Transverse colon (tissue), 4 donors: ENCODE results near the gene SF3A1. TPM values are rescaled to one million over a fixed set of nuclear protein-coding genes. Genes with fewer than 3 reads are reported as not detected.
A peak's percentile ranks its signal among the peaks of the same experiment; 100 is the strongest.

Experiments used
- DNase-seq: peaks from one replicate; pipeline ENCODE4 v3.0.0-alpha.2; 2019
- H3K27ac ChIP-seq, 4 donors: fragments of 200-600 bp; sonication (generic); 2 replicates each; pipeline ENCODE4 v1.5.1; 2016 to 2018; ENCODE audit warnings: inconsistent platforms in 4 of 4
- H3K27me3 ChIP-seq: fragments of 200-600 bp; sonication (generic); 2 replicates; pipeline ENCODE4 v1.5.1; 2017; ENCODE audit warnings: inconsistent platforms
- H3K36me3 ChIP-seq, 4 donors: fragments of 200-600 bp; sonication (generic); 2 replicates each; pipeline ENCODE4 v1.5.1; 2017 to 2019; ENCODE audit warnings: inconsistent platforms in 4 of 4
- H3K4me1 ChIP-seq, 4 donors: fragments of 200-600 bp; sonication (generic); 2 replicates each; pipeline ENCODE4 v1.5.1; 2017 to 2020; ENCODE audit warnings: inconsistent platforms in 4 of 4
- H3K4me3 ChIP-seq, 4 donors: fragments of 200-600 bp; sonication (generic); 1 replicate in 1 of 4; 2 replicates in 3 of 4; pipeline versions ENCODE4 v1.5.1 to v1.6.1; 2017 to 2019; ENCODE audit warnings: inconsistent platforms in 4 of 4
- H3K9me3 ChIP-seq, 2 donors: fragments of 200-600 bp; sonication (generic); 2 replicates each; pipeline ENCODE4 v1.5.1; 2017 to 2019; ENCODE audit warnings: inconsistent platforms in 2 of 2
- CTCF ChIP-seq, 5 experiments: fragments of 200-600 bp in 3 of 5; fragments of 450-650 bp in 2 of 5; sonication (generic) in 3 of 5; IDR thresholded peaks; 1 replicate in 2 of 5; 2 replicates in 3 of 5; pipeline ENCODE4 v1.5.1; 2016 to 2017; ENCODE audit warnings: antibody characterized with exemption in 5 of 5, inconsistent platforms in 3 of 5, mild to moderate bottlenecking in 2 of 5, moderate library complexity in 1 of 5
- EP300 ChIP-seq: sonication (generic); formaldehyde crosslinking; IDR thresholded peaks from one replicate; pipeline ENCODE4 v1.6.1; 2017; ENCODE audit warnings: antibody characterized with exemption, low read depth
- POLR2A ChIP-seq: fragments of 450-650 bp; IDR thresholded peaks from one replicate; pipeline ENCODE4 v1.6.1; 2016; ENCODE audit warnings: antibody characterized with exemption, mild to moderate bottlenecking, moderate library complexity
- POLR2AphosphoS5 ChIP-seq, 3 donors: sonication (generic); formaldehyde crosslinking; IDR thresholded peaks; one replicate each; pipeline ENCODE4 v1.6.1; 2016; ENCODE audit warnings: antibody characterized with exemption in 3 of 3
- WGBS, 2 donors: methylation state at CpG; one replicate each; pipeline ENCODE4 v1.1.5; 2018; ENCODE audit warnings: low coverage in 1 of 2; 5-methylcytosine and 5-hydroxymethylcytosine counted together
- in situ Hi-C, 4 donors: fragments of 200-750 bp; cut with MboI; loops; one replicate each; pipeline versions ENCODE4 v1.15.0 to v1.15.1; 2017; ENCODE audit warnings: low sequenced_read_pairs in 3 of 4, low pct_ligation_motif_present in 1 of 4, low pct_unique_long_range_greater_than_20kb in 1 of 4
- intact Hi-C: fragments of 100-400 bp; cut with DNase I; formaldehyde crosslinking; loops from one replicate; pipeline ENCODE4 v1.15.1; 2023; ENCODE audit warnings: low total_unique reads
- total RNA-seq, 4 donors: library from RNA; depleted of rRNA; stranded (reverse); fragments of >200 nt; gene quantifications; one replicate each; pipeline ENCODE4 v1.1.0, GENCODE V29; 2016

SF3A1 gene
- total RNA-seq, 4 donors from 2014 or later: 73.2 to 664 (median 99.3) TPM

- WGBS, 2 donors: 0 to 74% methylated on average over 1 to 22 of the region's 22 CpGs
- Histone ChIP-seq H3K4me3 (peak overlapping the region in 1 of 4 donors; percentile 84), H3K27ac (no peak overlapping the region), H3K36me3 (peaks cover 0 to 4% (median 1%) of the 10 kb centered on the region in 4 donors), H3K9me3 (no peaks in the 10 kb centered on the region), H3K4me1 (peaks cover 15 to 34% (median 25%) of the 10 kb centered on the region in 4 donors), H3K27me3 (no peaks in the 10 kb centered on the region)
- TF ChIP-seq EP300 (no peak), POLR2AphosphoS5 (IDR thresholded peaks at IDR 0.05) (no peak), POLR2A (no peak), CTCF (IDR thresholded peaks at IDR 0.05) (no peak)
- in situ Hi-C loops: loop anchor here in 1 of 4 donors (25.0 kb wide), 1 partner anchor 245 kb away; no protein-coding TSS in a partner anchor
- intact Hi-C loops: loop anchor here (2.0 to 10.0 kb wide), 2 partner anchors 69 to 93 kb away; partner anchors contain the start of genes CASTOR1 and OSM
- no peak for DNase-seq
Observed at GRCh38 chr22:30357650-30358215, 1.0 kb upstream of the SF3A1 start.

- WGBS, 2 donors: 3 to 4% methylated on average over 9 of the region's 9 CpGs
- H3K4me1 ChIP-seq: peaks cover 15 to 34% (median 25%) of the 10 kb centered on the region in 4 donors
- intact Hi-C loops (loop anchor here (2.0 to 10.0 kb wide), 2 partner anchors 68 to 92 kb away; partner anchors contain the start of genes CASTOR1 and OSM), in situ Hi-C loops (loop anchor here in 1 of 4 donors (25.0 kb wide), 1 partner anchor 245 kb away; no protein-coding TSS in a partner anchor)
- peak overlapping the region; percentile 55 to 84 (median 70) for H3K4me3 ChIP-seq
- no peaks in the 10 kb centered on the region for H3K27me3 ChIP-seq
- no peak for TF ChIP-seq POLR2A
- no peak for TF ChIP-seq EP300
- no peak for TF ChIP-seq POLR2AphosphoS5 (IDR thresholded peaks at IDR 0.05)
- no peak for TF ChIP-seq CTCF (IDR thresholded peaks at IDR 0.05)
- H3K9me3 ChIP-seq: no peaks in the 10 kb centered on the region
- H3K36me3 ChIP-seq: peaks cover 0 to 9% (median 4%) of the 10 kb centered on the region in 4 donors
- H3K27ac ChIP-seq: peak overlapping the region; percentile 94 to 96 (median 95)
- DNase-seq: no peak
Observed at GRCh38 chr22:30357236-30357570, 509 bp upstream of the SF3A1 start.

- intact Hi-C loops (loop anchor here (10.0 kb wide), 1 partner anchor 90 kb away; the partner anchor contains the start of gene OSM), in situ Hi-C loops (loop anchor here in 1 of 4 donors (25.0 kb wide), 1 partner anchor 242 kb away; no protein-coding TSS in a partner anchor)
- 63 to 71% methylated on average over 2 to 5 of the region's 5 CpGs for WGBS, 2 donors
- Histone ChIP-seq H3K4me3 (peak overlapping the region in 1 of 4 donors; percentile 84), H3K4me1 (peaks cover 15 to 37% (median 25%) of the 10 kb centered on the region in 4 donors), H3K9me3 (no peaks in the 10 kb centered on the region), H3K36me3 (peaks cover 0 to 34% (median 13%) of the 10 kb centered on the region in 4 donors), H3K27ac (no peak overlapping the region), H3K27me3 (no peaks in the 10 kb centered on the region)
- DNase-seq: no peak
- TF ChIP-seq EP300 (no peak), CTCF (IDR thresholded peaks at IDR 0.05) (no peak), POLR2AphosphoS5 (IDR thresholded peaks at IDR 0.05) (no peak), POLR2A (no peak)
Observed at GRCh38 chr22:30354644-30355043, 2.0 kb downstream of the SF3A1 start.

- Histone ChIP-seq H3K27me3 (no peaks in the 10 kb centered on the region), H3K4me1 (peaks cover 15 to 36% (median 21%) of the 10 kb centered on the region in 4 donors), H3K27ac (no peak overlapping the region), H3K4me3 (no peak overlapping the region), H3K36me3 (peaks cover 0 to 43% (median 23%) of the 10 kb centered on the region in 4 donors), H3K9me3 (no peaks in the 10 kb centered on the region)
- no peak for DNase-seq
- WGBS, 2 donors: 86 to 88% methylated on average over 2 to 3 of the region's 3 CpGs
- no peak for TF ChIP-seq POLR2AphosphoS5 (IDR thresholded peaks at IDR 0.05)
- no peak for TF ChIP-seq POLR2A
- no peak for TF ChIP-seq CTCF (IDR thresholded peaks at IDR 0.05)
- TF ChIP-seq EP300: no peak
- in situ Hi-C loops: loop anchor here in 1 of 4 donors (25.0 kb wide), 1 partner anchor 239 kb away; no protein-coding TSS in a partner anchor
- intact Hi-C loops: loop anchor here (10.0 kb wide), 1 partner anchor 86 kb away; the partner anchor contains the start of gene OSM
Observed at GRCh38 chr22:30351226-30351625, 5.5 kb downstream of the SF3A1 start.
